Islet of Langerhans (tissue), 1 donor: ENCODE data around the gene DEPDC4.

Experiments
- FAIRE-seq: peaks from one replicate; lab custom pipeline; 2011; peaks lifted over from hg19 to GRCh38; lab: Jason Lieb, UNC

Gene DEPDC4

GRCh38 chr12:100213016-100213891, 53.6 kb downstream of the DEPDC4 start:
- FAIRE-seq, result no peak

GRCh38 chr12:100211698-100212097, 55.2 kb downstream of the DEPDC4 start:
- FAIRE-seq, result no peak

- FAIRE-seq, result no peak
Observed at GRCh38 chr12:100208834-100209233, 58.0 kb downstream of the DEPDC4 start.

GRCh38 chr12:100207311-100207710, 59.6 kb downstream of the DEPDC4 start:
- no peak for FAIRE-seq

GRCh38 chr12:100201604-100202423, 65.1 kb downstream of the DEPDC4 start:
- no peak for FAIRE-seq

- no peak for FAIRE-seq
Observed at GRCh38 chr12:100200463-100201181, 66.3 kb downstream of the DEPDC4 start, which contains the start of gene ACTR6. ACTR6 (plus strand) TSS chr12:100200815; CDS start chr12:100200852, 37 bp downstream.

- FAIRE-seq, result no peak
Observed at GRCh38 chr12:100199347-100200149, 67.3 kb downstream of the DEPDC4 start.

- no peak for FAIRE-seq
Observed at GRCh38 chr12:100199023-100199346, 67.9 kb downstream of the DEPDC4 start.

GRCh38 chr12:100197486-100197885, 69.4 kb downstream of the DEPDC4 start:
- no peak for FAIRE-seq

GRCh38 chr12:100193085-100193484, 73.8 kb downstream of the DEPDC4 start:
- no peak for FAIRE-seq
